Panc1 (cell line): ENCODE data around the gene KRTAP10-7. TPM values are rescaled to one million over a fixed set of nuclear protein-coding genes. Genes with fewer than 3 reads are reported as not detected.

Experiments used
- ATAC-seq: fragments of 200-7000 bp; cut with Tn5 transposase; 2 replicates; pipeline ENCODE4 v1.9.1; 2020; ENCODE audit warnings: mild to moderate bottlenecking, moderate library complexity
- BruUV-seq: library from RNA; stranded (reverse); fragments of 400-500 nt; replicated peaks from 2 replicates; lab custom pipeline; 2021; lab: Mats Ljungman, UMichigan
- CTCF ChIA-PET: fragments of 300-600 bp; sonication (Branson Sonifier 250); formaldehyde crosslinking; loops from one replicate; lab custom pipeline; 2022; ENCODE audit warnings: antibody characterized with exemption; lab: Charles Lee
- POLR2A ChIA-PET: fragments of 300-600 bp; sonication (Branson Sonifier 250); formaldehyde crosslinking; loops from one replicate; lab custom pipeline; 2022; ENCODE audit warnings: antibody characterized with exemption; lab: Charles Lee
- DNase-seq: peaks from one replicate; pipeline ENCODE4 v3.0.0-alpha.2; 2010; ENCODE audit warnings: low read depth, low spot score
- H3K27ac ChIP-seq: 2 replicates; pipeline ENCODE4 v1.5.1; 2011; ENCODE audit warnings: mild to moderate bottlenecking, low read length, inconsistent platforms
- H3K27me3 ChIP-seq: fragments of 200-500 bp; sonication (Bioruptor generic); 2 replicates; pipeline ENCODE4 v1.6.0; 2014; ENCODE audit warnings: low read length, inconsistent platforms; ENCODE audit not compliant: control insufficient read depth, insufficient read depth
- H3K36me3 ChIP-seq: fragments of 200-500 bp; sonication (Bioruptor generic); 2 replicates; pipeline ENCODE4 v1.5.1; 2014; ENCODE audit warnings: inconsistent platforms, mild to moderate bottlenecking, low read length, moderate library complexity; ENCODE audit not compliant: control insufficient read depth, insufficient read depth
- H3K4me1 ChIP-seq: 2 replicates; pipeline ENCODE4 v1.5.1; 2011; ENCODE audit warnings: inconsistent platforms, mild to moderate bottlenecking, low read length, moderate library complexity; ENCODE audit not compliant: control insufficient read depth, insufficient read depth
- H3K4me3 ChIP-seq, 2 experiments: 2 replicates each; pipeline ENCODE4 v1.5.1; 2011 to 2012; ENCODE audit warnings: low read depth in 2 of 2, low read length in 2 of 2, mild to moderate bottlenecking in 2 of 2, inconsistent platforms in 1 of 2, moderate library complexity in 1 of 2
- H3K9me3 ChIP-seq: fragments of 200-500 bp; sonication (Bioruptor generic); 2 replicates; pipeline ENCODE4 v1.5.1; 2014; ENCODE audit warnings: low read depth, mild to moderate bottlenecking, inconsistent platforms, low read length, moderate library complexity; ENCODE audit not compliant: control insufficient read depth, insufficient read depth
- POLR2AphosphoS5 ChIP-seq: IDR thresholded peaks from 2 replicates; pipeline ENCODE4 v1.6.1; 2012; ENCODE audit warnings: mild to moderate bottlenecking, low read depth, low read length, moderate library complexity
- SIN3A ChIP-seq: IDR thresholded peaks from 2 replicates; pipeline ENCODE4 v1.6.1; 2012; ENCODE audit warnings: low read depth, mild to moderate bottlenecking, low read length, moderate library complexity, borderline replicate concordance; ENCODE audit not compliant: insufficient read depth
- TCF7L2 ChIP-seq: IDR thresholded peaks from 2 replicates; pipeline ENCODE4 v1.6.1; 2011; ENCODE audit warnings: mild to moderate bottlenecking, low read depth, low read length, inconsistent platforms
- in situ Hi-C: cut with HindIII; loops from 2 replicates; pipeline ENCODE4 v1.10.0; 2016; ENCODE audit warnings: low sequenced_read_pairs, low pct_unique_long_range_greater_than_20kb
- intact Hi-C: fragments of 100-400 bp; cut with micrococcal nuclease; formaldehyde crosslinking; loops from one replicate; pipeline ENCODE4 v1.10.0; 2022; ENCODE audit not compliant: unreplicated experiment
- total RNA-seq: library from RNA; stranded (reverse); gene quantifications from one replicate; pipeline ENCODE4 v1.2.1, GENCODE V29; 2021; ENCODE audit not compliant: unreplicated experiment
- TF ChIP-seq, protein P1 (sequence below): fragments of 450-650 bp; IDR thresholded peaks from 2 replicates; pipeline ENCODE4 v1.5.1; 2017; ENCODE audit warnings: mild to moderate bottlenecking
- TF ChIP-seq, protein P2 (sequence below), 2 experiments: IDR thresholded peaks; 2 replicates each; pipeline ENCODE4 v1.6.1; 2011 to 2012; ENCODE audit warnings: low read depth in 2 of 2, control low read depth in 1 of 2, low read length in 1 of 2, mild to moderate bottlenecking in 1 of 2, moderate library complexity in 1 of 2; ENCODE audit not compliant: insufficient read depth in 1 of 2

The KRTAP10-7 gene
- total RNA-seq, 1 experiment from 2014 or later: not detected

DNA sequence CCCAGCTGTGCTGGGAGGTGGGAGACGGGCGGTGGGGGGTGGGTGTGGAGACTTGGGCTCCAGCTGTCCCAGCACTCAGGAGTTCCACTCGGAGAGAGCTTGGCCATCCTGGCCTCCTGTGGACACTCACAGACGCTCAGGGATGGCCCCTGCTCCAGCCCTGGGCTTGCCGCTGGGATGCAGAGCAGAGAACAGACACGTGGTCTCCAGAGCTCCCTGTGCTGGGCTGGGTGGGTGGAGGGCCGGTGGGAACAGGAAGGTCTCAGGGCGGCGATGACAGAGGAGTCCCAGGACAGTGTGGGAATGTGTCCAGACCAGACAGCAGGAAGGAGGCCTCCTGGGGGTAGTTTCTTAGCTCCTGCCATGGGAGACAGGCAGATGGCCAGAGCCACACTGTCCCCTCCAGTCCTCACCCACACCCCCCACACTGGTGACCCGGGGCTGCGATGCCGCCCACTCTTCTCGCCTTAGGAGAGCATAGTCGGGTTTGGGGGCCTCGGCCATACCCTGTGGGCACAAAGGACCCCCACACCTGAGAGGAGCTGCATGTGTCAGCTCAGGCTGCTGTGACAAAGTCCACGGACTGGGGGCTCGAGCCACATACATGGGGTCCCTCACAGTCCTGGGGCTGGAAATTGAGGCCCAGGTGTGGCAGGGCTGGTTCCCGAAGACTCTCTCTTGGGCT is 28.5 kb downstream of the KRTAP10-7 start:
- no peak overlapping the region for H3K27ac ChIP-seq
- no peaks in the 10 kb centered on the region for H3K27me3 ChIP-seq
- H3K4me3 ChIP-seq: no peak overlapping the region
- TF ChIP-seq POLR2AphosphoS5 (no peak), SIN3A (no peak), TCF7L2 (no peak)
- TF ChIP-seq, protein P1, sequence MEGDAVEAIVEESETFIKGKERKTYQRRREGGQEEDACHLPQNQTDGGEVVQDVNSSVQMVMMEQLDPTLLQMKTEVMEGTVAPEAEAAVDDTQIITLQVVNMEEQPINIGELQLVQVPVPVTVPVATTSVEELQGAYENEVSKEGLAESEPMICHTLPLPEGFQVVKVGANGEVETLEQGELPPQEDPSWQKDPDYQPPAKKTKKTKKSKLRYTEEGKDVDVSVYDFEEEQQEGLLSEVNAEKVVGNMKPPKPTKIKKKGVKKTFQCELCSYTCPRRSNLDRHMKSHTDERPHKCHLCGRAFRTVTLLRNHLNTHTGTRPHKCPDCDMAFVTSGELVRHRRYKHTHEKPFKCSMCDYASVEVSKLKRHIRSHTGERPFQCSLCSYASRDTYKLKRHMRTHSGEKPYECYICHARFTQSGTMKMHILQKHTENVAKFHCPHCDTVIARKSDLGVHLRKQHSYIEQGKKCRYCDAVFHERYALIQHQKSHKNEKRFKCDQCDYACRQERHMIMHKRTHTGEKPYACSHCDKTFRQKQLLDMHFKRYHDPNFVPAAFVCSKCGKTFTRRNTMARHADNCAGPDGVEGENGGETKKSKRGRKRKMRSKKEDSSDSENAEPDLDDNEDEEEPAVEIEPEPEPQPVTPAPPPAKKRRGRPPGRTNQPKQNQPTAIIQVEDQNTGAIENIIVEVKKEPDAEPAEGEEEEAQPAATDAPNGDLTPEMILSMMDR: no peak
- TF ChIP-seq, protein P2, sequence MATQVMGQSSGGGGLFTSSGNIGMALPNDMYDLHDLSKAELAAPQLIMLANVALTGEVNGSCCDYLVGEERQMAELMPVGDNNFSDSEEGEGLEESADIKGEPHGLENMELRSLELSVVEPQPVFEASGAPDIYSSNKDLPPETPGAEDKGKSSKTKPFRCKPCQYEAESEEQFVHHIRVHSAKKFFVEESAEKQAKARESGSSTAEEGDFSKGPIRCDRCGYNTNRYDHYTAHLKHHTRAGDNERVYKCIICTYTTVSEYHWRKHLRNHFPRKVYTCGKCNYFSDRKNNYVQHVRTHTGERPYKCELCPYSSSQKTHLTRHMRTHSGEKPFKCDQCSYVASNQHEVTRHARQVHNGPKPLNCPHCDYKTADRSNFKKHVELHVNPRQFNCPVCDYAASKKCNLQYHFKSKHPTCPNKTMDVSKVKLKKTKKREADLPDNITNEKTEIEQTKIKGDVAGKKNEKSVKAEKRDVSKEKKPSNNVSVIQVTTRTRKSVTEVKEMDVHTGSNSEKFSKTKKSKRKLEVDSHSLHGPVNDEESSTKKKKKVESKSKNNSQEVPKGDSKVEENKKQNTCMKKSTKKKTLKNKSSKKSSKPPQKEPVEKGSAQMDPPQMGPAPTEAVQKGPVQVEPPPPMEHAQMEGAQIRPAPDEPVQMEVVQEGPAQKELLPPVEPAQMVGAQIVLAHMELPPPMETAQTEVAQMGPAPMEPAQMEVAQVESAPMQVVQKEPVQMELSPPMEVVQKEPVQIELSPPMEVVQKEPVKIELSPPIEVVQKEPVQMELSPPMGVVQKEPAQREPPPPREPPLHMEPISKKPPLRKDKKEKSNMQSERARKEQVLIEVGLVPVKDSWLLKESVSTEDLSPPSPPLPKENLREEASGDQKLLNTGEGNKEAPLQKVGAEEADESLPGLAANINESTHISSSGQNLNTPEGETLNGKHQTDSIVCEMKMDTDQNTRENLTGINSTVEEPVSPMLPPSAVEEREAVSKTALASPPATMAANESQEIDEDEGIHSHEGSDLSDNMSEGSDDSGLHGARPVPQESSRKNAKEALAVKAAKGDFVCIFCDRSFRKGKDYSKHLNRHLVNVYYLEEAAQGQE (IDR thresholded peaks at IDR 0.05; ENCODE audit: insufficient read depth in 1 of 2, low read depth in 2 of 2, low read length in 1 of 2): no peak
- ATAC-seq: no peak
- in situ Hi-C loops: no loop called here
- peaks cover 3% of the 10 kb centered on the region; the same call in 1 of the 2 replicates for H3K9me3 ChIP-seq
- no peaks in the 10 kb centered on the region for H3K36me3 ChIP-seq
- POLR2A ChIA-PET: no interaction called here
- no TSS peak for BruUV-seq
- H3K4me1 ChIP-seq: no peaks in the 10 kb centered on the region
- DNase-seq: no peak
- intact Hi-C loops: no loop called here
- CTCF ChIA-PET: no interaction called here

DNA sequence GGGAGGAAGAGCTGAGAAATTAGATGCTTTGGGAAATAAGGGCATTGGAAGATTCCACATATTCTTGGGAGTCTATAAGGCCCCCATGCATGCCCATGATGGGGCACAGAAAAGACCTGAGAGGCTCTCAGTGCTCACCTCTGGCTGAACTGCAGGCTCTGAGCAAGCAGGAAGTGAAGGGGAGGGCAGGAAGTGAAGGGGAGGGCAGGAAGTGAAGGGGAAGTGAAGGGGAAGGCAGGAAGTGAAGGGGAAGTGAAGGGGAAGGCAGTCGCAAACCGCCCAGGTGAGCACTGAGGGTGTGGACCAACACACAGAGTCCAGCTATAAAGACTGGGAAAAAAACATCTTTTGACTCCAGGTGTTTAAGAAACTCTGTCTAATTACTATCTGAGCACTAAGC is 30.0 kb downstream of the KRTAP10-7 start:
- Histone ChIP-seq H3K9me3 (no peaks in the 10 kb centered on the region; the same call in 1 of the 2 replicates), H3K4me1 (no peaks in the 10 kb centered on the region), H3K27me3 (no peaks in the 10 kb centered on the region), H3K27ac (no peak overlapping the region), H3K36me3 (no peaks in the 10 kb centered on the region), H3K4me3 (no peak overlapping the region)
- no TSS peak for BruUV-seq
- intact Hi-C loops (no loop called here), in situ Hi-C loops (no loop called here)
- DNase-seq (no peak), ATAC-seq (no peak)
- ChIA-PET CTCF (no interaction called here), POLR2A (interaction anchor here (0.6 kb wide), 1 partner anchor 15 kb away, joined by 3 read pairs; no protein-coding TSS in a partner anchor)
- TF ChIP-seq, protein P2 (IDR thresholded peaks at IDR 0.05; ENCODE audit: insufficient read depth in 1 of 2, low read depth in 2 of 2, low read length in 1 of 2): no peak
- TF ChIP-seq POLR2AphosphoS5 (no peak), TCF7L2 (no peak), SIN3A (no peak)
- TF ChIP-seq, protein P1: no peak
